ENCODE data around the gene KRTAP5-6.

- TF ChIP-seq FOXP2 (optimal IDR thresholded peaks at IDR 0.05; ENCODE audit: borderline replicate concordance, extremely low read depth, extremely low read length, insufficient read depth) (no peak), POLR2AphosphoS5 (IDR thresholded peaks at IDR 0.05; ENCODE audit: low read depth, low read length) (no peak), REST (IDR thresholded peaks at IDR 0.05; ENCODE audit: insufficient read depth in 1 of 2, low read depth in 2 of 2, low read length in 2 of 2) (no peak), SIN3A (IDR thresholded peaks at IDR 0.05; ENCODE audit: borderline replicate concordance, insufficient read depth, low read length) (no peak)
Measured at GRCh38 chr11:1731451-1732059, 34.6 kb downstream of the KRTAP5-6 start.

Measured in PFSK-1 (cell line).